GM18858 (cell line): ENCODE measurements around the gene RAB26.
"Not testable (repeated sequence)": the region's sequence is repeated elsewhere in the genome, so short reads cannot be mapped to it uniquely, and the experiment has no call there.

Experiments
- ATAC-seq: cut with Tn5 transposase; IDR thresholded peaks from one replicate; pipeline ENCODE4 v1.9.1; 2021; ENCODE audit not compliant: unreplicated experiment

Gene RAB26

GRCh38 chr16:2116428-2116827 lies 32.0 kb upstream of the RAB26 start:
- not testable (repeated sequence) for ATAC-seq

GRCh38 chr16:2117341-2117740 lies 31.1 kb upstream of the RAB26 start:
- not testable (repeated sequence) for ATAC-seq

- ATAC-seq, result not testable (repeated sequence)
Measured at GRCh38 chr16:2117960-2118722, 30.3 kb upstream of the RAB26 start.

- ATAC-seq, result not testable (repeated sequence)
Measured at GRCh38 chr16:2121325-2121724, 27.1 kb upstream of the RAB26 start.

GRCh38 chr16:2121853-2122252 lies 26.6 kb upstream of the RAB26 start:
- ATAC-seq, result no peak

GRCh38 chr16:2122429-2122828 lies 26.0 kb upstream of the RAB26 start:
- no peak for ATAC-seq

- ATAC-seq, result not testable (repeated sequence)
Measured at GRCh38 chr16:2122934-2123683, 25.3 kb upstream of the RAB26 start.

GRCh38 chr16:2123706-2124376 lies 24.6 kb upstream of the RAB26 start:
- ATAC-seq, result not testable (repeated sequence)

GRCh38 chr16:2124377-2124693 lies 24.1 kb upstream of the RAB26 start:
- not testable (repeated sequence) for ATAC-seq

GRCh38 chr16:2124694-2125444 lies 23.6 kb upstream of the RAB26 start:
- ATAC-seq, result not testable (repeated sequence)

GRCh38 chr16:2125609-2126008 lies 22.8 kb upstream of the RAB26 start:
- not testable (repeated sequence) for ATAC-seq

- not testable (repeated sequence) for ATAC-seq
Measured at GRCh38 chr16:2126161-2126743, 22.2 kb upstream of the RAB26 start.

GRCh38 chr16:2126928-2127556 lies 21.4 kb upstream of the RAB26 start:
- not testable (repeated sequence) for ATAC-seq

GRCh38 chr16:2127630-2128280 lies 20.7 kb upstream of the RAB26 start:
- not testable (repeated sequence) for ATAC-seq

- ATAC-seq, result not testable (repeated sequence)
Measured at GRCh38 chr16:2129251-2129650, 19.2 kb upstream of the RAB26 start.

- not testable (repeated sequence) for ATAC-seq
Measured at GRCh38 chr16:2129890-2130447, 18.5 kb upstream of the RAB26 start.

GRCh38 chr16:2133797-2134196 lies 14.6 kb upstream of the RAB26 start:
- ATAC-seq, result not testable (repeated sequence)

- ATAC-seq, result not testable (repeated sequence)
Measured at GRCh38 chr16:2135071-2135470, 13.4 kb upstream of the RAB26 start.

- ATAC-seq, result not testable (repeated sequence)
Measured at GRCh38 chr16:2135770-2136490, 12.5 kb upstream of the RAB26 start, which contains the start of gene PKD1. Gene PKD1, minus strand, starts transcription at chr16:2135898. Its CDS starts 209 bp downstream, at chr16:2135689.
